NCI-H524 (cell line): ENCODE measurements around the gene SYCP2.
A peak's percentile ranks its signal among the peaks of the same experiment; 100 is the strongest.

ENCODE experiments used
- DNase-seq, 2 experiments: peaks; one replicate each; lab custom pipeline; 2025; lab: John Stamatoyannopoulos, UW

The SYCP2 gene

GRCh38 chr20:59835448-59836395, 97.7 kb downstream of the SYCP2 start:
- peak in 1 of 2 experiments; percentile 51 for DNase-seq

GRCh38 chr20:59835057-59835447, 98.4 kb downstream of the SYCP2 start:
- DNase-seq: no peak

- DNase-seq: no peak
Measured at GRCh38 chr20:59832406-59833363, 100.8 kb downstream of the SYCP2 start.

- DNase-seq: no peak
Measured at GRCh38 chr20:59831916-59832270, 101.5 kb downstream of the SYCP2 start.

GRCh38 chr20:59831024-59831915, 102.2 kb downstream of the SYCP2 start:
- no peak for DNase-seq

GRCh38 chr20:59830665-59831023, 102.8 kb downstream of the SYCP2 start:
- DNase-seq: no peak

- no peak for DNase-seq
Measured at GRCh38 chr20:59829786-59830664, 103.4 kb downstream of the SYCP2 start.

GRCh38 chr20:59829054-59829785, 104.2 kb downstream of the SYCP2 start:
- DNase-seq: peak; percentile 44 to 54

GRCh38 chr20:59828125-59829053, 105.0 kb downstream of the SYCP2 start:
- no peak for DNase-seq

- no peak for DNase-seq
Measured at GRCh38 chr20:59827138-59828056, 106.0 kb downstream of the SYCP2 start.

- no peak for DNase-seq
Measured at GRCh38 chr20:59825944-59826759, 107.3 kb downstream of the SYCP2 start.

GRCh38 chr20:59825563-59825920, 107.9 kb downstream of the SYCP2 start:
- no peak for DNase-seq

- no peak for DNase-seq
Measured at GRCh38 chr20:59824711-59825562, 108.5 kb downstream of the SYCP2 start.

- no peak for DNase-seq
Measured at GRCh38 chr20:59823491-59824259, 109.8 kb downstream of the SYCP2 start.

- no peak for DNase-seq
Measured at GRCh38 chr20:59823030-59823423, 110.4 kb downstream of the SYCP2 start.
